ENCODE data around the gene SIGLEC8. TPM values are rescaled to one million over a fixed set of nuclear protein-coding genes. Genes with fewer than 3 reads are reported as not detected.

The SIGLEC8 gene
- total RNA-seq, 4 donors from 2014 or later = 0.20 to 5.5 (median 0.87) TPM

- 33 to 35% methylated on average over 8 of the region's 8 CpGs for WGBS, 2 donors
- Histone ChIP-seq H3K27me3 (no peaks in the 10 kb centered on the region), H3K27ac (no peak overlapping the region), H3K36me3 (no peaks in the 10 kb centered on the region), H3K4me1 (no peaks in the 10 kb centered on the region), H3K4me3 (no peak overlapping the region), H3K9me3 (no peaks in the 10 kb centered on the region)
- TF ChIP-seq, protein P1, sequence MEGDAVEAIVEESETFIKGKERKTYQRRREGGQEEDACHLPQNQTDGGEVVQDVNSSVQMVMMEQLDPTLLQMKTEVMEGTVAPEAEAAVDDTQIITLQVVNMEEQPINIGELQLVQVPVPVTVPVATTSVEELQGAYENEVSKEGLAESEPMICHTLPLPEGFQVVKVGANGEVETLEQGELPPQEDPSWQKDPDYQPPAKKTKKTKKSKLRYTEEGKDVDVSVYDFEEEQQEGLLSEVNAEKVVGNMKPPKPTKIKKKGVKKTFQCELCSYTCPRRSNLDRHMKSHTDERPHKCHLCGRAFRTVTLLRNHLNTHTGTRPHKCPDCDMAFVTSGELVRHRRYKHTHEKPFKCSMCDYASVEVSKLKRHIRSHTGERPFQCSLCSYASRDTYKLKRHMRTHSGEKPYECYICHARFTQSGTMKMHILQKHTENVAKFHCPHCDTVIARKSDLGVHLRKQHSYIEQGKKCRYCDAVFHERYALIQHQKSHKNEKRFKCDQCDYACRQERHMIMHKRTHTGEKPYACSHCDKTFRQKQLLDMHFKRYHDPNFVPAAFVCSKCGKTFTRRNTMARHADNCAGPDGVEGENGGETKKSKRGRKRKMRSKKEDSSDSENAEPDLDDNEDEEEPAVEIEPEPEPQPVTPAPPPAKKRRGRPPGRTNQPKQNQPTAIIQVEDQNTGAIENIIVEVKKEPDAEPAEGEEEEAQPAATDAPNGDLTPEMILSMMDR (IDR thresholded peaks at IDR 0.05) = no peak
- no peak for DNase-seq (ENCODE audit: low spot score in 2 of 2)
Measured at GRCh38 chr19:51480590-51480989, 22.3 kb upstream of the SIGLEC8 start.

GRCh38 chr19:51479531-51480331 lies 21.5 kb upstream of the SIGLEC8 start:
- Histone ChIP-seq H3K27me3 (peaks cover 0 to 2% of the 10 kb centered on the region in 2 donors), H3K36me3 (no peaks in the 10 kb centered on the region), H3K4me1 (no peaks in the 10 kb centered on the region), H3K4me3 (no peak overlapping the region), H3K9me3 (no peaks in the 10 kb centered on the region), H3K27ac (no peak overlapping the region)
- WGBS, 2 donors = 75 to 86% methylated on average over 12 of the region's 12 CpGs
- no peak for DNase-seq (ENCODE audit: low spot score in 2 of 2)
- TF ChIP-seq, protein P1 (IDR thresholded peaks at IDR 0.05) = no peak
- TF ChIP-seq EP300 (IDR thresholded peaks at IDR 0.05) (no peak), POLR2A (IDR thresholded peaks at IDR 0.05) (no peak)

GRCh38 chr19:51478381-51479234 lies 20.4 kb upstream of the SIGLEC8 start, which contains the start of gene CEACAM18:
TSS of gene CEACAM18 (plus strand) at chr19:51478539.
- Histone ChIP-seq H3K4me3 (no peak within 1 kb of the TSS), H3K27me3 (peaks cover 0 to 8% of the 10 kb centered on the region in 2 donors), H3K9me3 (no peaks in the 10 kb centered on the region), H3K27ac (peak within 1 kb of the TSS in 1 of 4 donors; percentile 26), H3K4me1 (no peaks in the 10 kb centered on the region), H3K36me3 (no peaks in the 10 kb centered on the region)
- 55 to 64% methylated on average over 17 of the region's 17 CpGs for WGBS, 2 donors
- DNase-seq (ENCODE audit: low spot score in 2 of 2) = no peak
- TF ChIP-seq EP300 (IDR thresholded peaks at IDR 0.05) (no peak), POLR2A (IDR thresholded peaks at IDR 0.05) (no peak)
- TF ChIP-seq, protein P1 (IDR thresholded peaks at IDR 0.05) = no peak

DNA sequence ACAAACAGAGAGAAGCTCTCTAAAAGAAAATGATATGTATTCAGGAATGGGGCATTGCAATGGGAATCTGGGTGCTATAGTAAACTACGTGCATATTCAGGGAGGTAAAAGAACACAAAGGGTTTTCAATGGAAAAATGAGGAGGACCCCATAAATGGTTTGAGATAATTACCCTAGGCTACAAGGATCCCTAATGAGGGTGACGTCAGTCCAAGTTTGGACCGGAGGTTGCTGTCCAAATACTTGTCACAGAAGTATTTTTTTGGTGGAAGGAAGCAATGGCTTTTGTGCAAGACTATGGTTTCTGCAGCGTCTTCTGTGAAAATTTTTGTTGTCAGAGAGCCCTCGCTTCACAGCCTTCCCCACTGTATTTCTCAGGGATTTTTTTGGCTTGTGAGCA lies 19.1 kb upstream of the SIGLEC8 start:
- TF ChIP-seq, protein P1 (IDR thresholded peaks at IDR 0.05) = no peak
- TF ChIP-seq POLR2A (IDR thresholded peaks at IDR 0.05) (no peak), EP300 (IDR thresholded peaks at IDR 0.05) (no peak)
- no peak overlapping the region for H3K27ac ChIP-seq
- no peaks in the 10 kb centered on the region for H3K4me1 ChIP-seq
- H3K4me3 ChIP-seq = no peak overlapping the region
- H3K27me3 ChIP-seq = peaks cover 0 to 14% of the 10 kb centered on the region in 2 donors
- DNase-seq (ENCODE audit: low spot score in 2 of 2) = no peak
- no peaks in the 10 kb centered on the region for H3K9me3 ChIP-seq
- no peaks in the 10 kb centered on the region for H3K36me3 ChIP-seq
- WGBS, 2 donors = 52 to 70% methylated on average over 5 of the region's 5 CpGs

- Histone ChIP-seq H3K4me1 (no peaks in the 10 kb centered on the region), H3K27me3 (peaks cover 0 to 14% of the 10 kb centered on the region in 2 donors), H3K27ac (no peak overlapping the region), H3K36me3 (no peaks in the 10 kb centered on the region), H3K9me3 (no peaks in the 10 kb centered on the region), H3K4me3 (no peak overlapping the region)
- DNase-seq (ENCODE audit: low spot score in 2 of 2) = no peak
- TF ChIP-seq, protein P1 (IDR thresholded peaks at IDR 0.05) = no peak
- TF ChIP-seq POLR2A (IDR thresholded peaks at IDR 0.05) (no peak), EP300 (IDR thresholded peaks at IDR 0.05) (no peak)
- WGBS, 2 donors = 92 to 93% methylated on average over 3 of the region's 3 CpGs
Measured at GRCh38 chr19:51476164-51476563, 17.9 kb upstream of the SIGLEC8 start.
